ENCODE results near the gene ZNF407.

- TF ChIP-seq CTCF (IDR thresholded peaks at IDR 0.05; ENCODE audit: borderline replicate concordance, extremely low read depth, low read length, poor library complexity, severe bottlenecking) (no peak), EZH2 (IDR thresholded peaks at IDR 0.05; ENCODE audit: borderline replicate concordance, low read depth, low read length, severe bottlenecking) (no peak)
Observed at GRCh38 chr18:74624466-74624865, 26.8 kb downstream of the ZNF407 start.

Data from DND-41 (cell line).